K562 (cell line): Measurements from ENCODE around the gene ARID3C. TPM values are rescaled to one million over a fixed set of nuclear protein-coding genes. Genes with fewer than 3 reads are reported as not detected.

Experiments used
- ATAC-seq: fragments of 200-7000 bp; cut with Tn5 transposase; 3 replicates; pipeline ENCODE4 v1.9.1; 2020; ENCODE audit warnings: moderate library complexity
- BruUV-seq: library from RNA; stranded (reverse); fragments of 400-500 nt; replicated peaks from 2 replicates; lab custom pipeline; 2021; lab: Mats Ljungman, UMichigan
- CTCF ChIA-PET: fragments of 300-600 bp; formaldehyde crosslinking; extraction: SDS; loops from one replicate; lab custom pipeline; 2021; ENCODE audit warnings: low intra/inter-chr PET ratio; lab: Yijun Ruan, JAX
- POLR2A ChIA-PET: fragments of 300-600, 350-650 bp; sonication (Branson Sonifier 250); formaldehyde crosslinking; extraction: SDS; loops from one replicate; lab custom pipeline; 2021; ENCODE audit warnings: antibody characterized with exemption, inconsistent platforms; lab: Yijun Ruan, JAX
- DNase-seq, 4 experiments: peaks; one replicate each; pipeline versions ENCODE4 v3.0.0 to v3.0.0-alpha.2; 2011 to 2018; ENCODE audit warnings: low spot score in 3 of 4, mixed read lengths in 3 of 4; ENCODE audit errors: extremely low read depth in 1 of 4
- FAIRE-seq: peaks from 2 replicates; lab custom pipeline; 2011; peaks lifted over from hg19 to GRCh38; lab: Jason Lieb, UNC
- H2AFZ ChIP-seq: 2 replicates; pipeline ENCODE4 v1.6.0; 2011; ENCODE audit warnings: low read depth, low read length, control low read depth, inconsistent platforms
- H3K27ac ChIP-seq: fragments of 200-600 bp; 3 replicates; pipeline ENCODE4 v1.8.0; 2011; ENCODE audit warnings: low read depth, mild to moderate bottlenecking, control low read depth, inconsistent platforms, low read length, moderate library complexity, mixed read lengths; ENCODE audit errors: extremely low read depth
- H3K27me3 ChIP-seq, 2 experiments: fragments of 300-600 bp in 1 of 2; 2 replicates in 1 of 2; 3 replicates in 1 of 2; pipeline versions ENCODE4 v1.6.0 to v1.8.0; 2011; ENCODE audit warnings: inconsistent platforms in 2 of 2, low read length in 2 of 2, mild to moderate bottlenecking in 1 of 2, mixed read lengths in 1 of 2, moderate library complexity in 1 of 2; ENCODE audit not compliant: control insufficient read depth in 2 of 2, insufficient read depth in 2 of 2
- H3K36me3 ChIP-seq: fragments of 300-600 bp; 3 replicates; pipeline ENCODE4 v1.8.0; 2011; ENCODE audit warnings: mild to moderate bottlenecking, low read length, inconsistent platforms; ENCODE audit not compliant: control insufficient read depth, insufficient read depth
- H3K4me1 ChIP-seq, 2 experiments: fragments of 200-600 bp in 1 of 2; replicated peaks in 1 of 2; 2 replicates in 1 of 2; 3 replicates in 1 of 2; pipeline versions ENCODE4 v1.5.1 to v1.8.0; 2011; ENCODE audit warnings: inconsistent platforms in 2 of 2, low read length in 2 of 2, mild to moderate bottlenecking in 1 of 2, mixed read lengths in 1 of 2, moderate library complexity in 1 of 2; ENCODE audit not compliant: control insufficient read depth in 2 of 2, insufficient read depth in 2 of 2
- H3K4me2 ChIP-seq: 2 replicates; pipeline ENCODE4 v1.6.1; 2011; ENCODE audit warnings: low read length, control low read depth, inconsistent platforms, mixed read lengths; ENCODE audit not compliant: insufficient read depth
- H3K4me3 ChIP-seq: fragments of 200-600 bp; sonication (generic), shearing (Covaris generic); 2 replicates; pipeline ENCODE4 v1.5.1; 2016; ENCODE audit warnings: control low read depth, inconsistent platforms
- H3K79me2 ChIP-seq: fragments of 200-600 bp; 3 replicates; pipeline ENCODE4 v1.8.0; 2011; ENCODE audit warnings: low read length, inconsistent platforms; ENCODE audit not compliant: control insufficient read depth, insufficient read depth
- H3K9ac ChIP-seq, 2 experiments: 2 replicates each; pipeline versions ENCODE4 v1.6.0 to v1.6.1; 2011; ENCODE audit warnings: low read depth in 2 of 2, low read length in 2 of 2, control low read depth in 1 of 2, inconsistent platforms in 1 of 2, mild to moderate bottlenecking in 1 of 2, mixed read lengths in 1 of 2; ENCODE audit not compliant: insufficient read depth in 1 of 2
- H3K9me1 ChIP-seq: one replicate; pipeline ENCODE4 v1.6.0; 2011; ENCODE audit warnings: inconsistent platforms, mild to moderate bottlenecking, low read length, moderate library complexity; ENCODE audit not compliant: control insufficient read depth, insufficient read depth
- H3K9me3 ChIP-seq: replicated peaks from 2 replicates; pipeline ENCODE4 v1.5.1; 2011; ENCODE audit warnings: low read depth, low read length, inconsistent platforms; ENCODE audit not compliant: control insufficient read depth, insufficient read depth
- H4K20me1 ChIP-seq: replicated peaks from 2 replicates; pipeline ENCODE4 v1.6.1; 2011; ENCODE audit warnings: low read length, inconsistent platforms, mixed read lengths; ENCODE audit not compliant: control insufficient read depth, insufficient read depth
- ATF3 ChIP-seq, 2 experiments: fragments of 450-650 bp in 1 of 2; sonication (generic) in 1 of 2; formaldehyde crosslinking in 1 of 2; IDR thresholded peaks in 1 of 2; conservative IDR thresholded peaks in 1 of 2; 2 replicates each; pipeline versions ENCODE4 v1.6.1 to v1.8.1; 2016 to 2023; ENCODE audit warnings: mild to moderate bottlenecking in 2 of 2, moderate library complexity in 2 of 2, inconsistent platforms in 1 of 2, missing genetic modification reagents in 1 of 2
- BMI1 ChIP-seq: fragments of 150-350 bp; IDR thresholded peaks from 2 replicates; pipeline ENCODE4 v1.6.1; 2014; ENCODE audit warnings: low read length
- CTBP1 ChIP-seq: fragments of 450-650 bp; IDR thresholded peaks from 2 replicates; pipeline ENCODE4 v1.6.1; 2016; ENCODE audit warnings: borderline replicate concordance
- KDM1A ChIP-seq, 2 experiments: fragments of 450-650 bp; IDR thresholded peaks; 2 replicates each; pipeline ENCODE4 v1.6.1; 2016; ENCODE audit warnings: mild to moderate bottlenecking in 2 of 2
- MBD2 ChIP-seq: sonication (generic); IDR thresholded peaks from 2 replicates; pipeline ENCODE4 v1.6.1; 2016; ENCODE audit warnings: low read depth, borderline replicate concordance
- SNIP1 ChIP-seq: fragments of 450-650 bp; IDR thresholded peaks from 2 replicates; pipeline ENCODE4 v1.7.1; 2017; ENCODE audit warnings: low read depth, mild to moderate bottlenecking
- TAL1 ChIP-seq: fragments of 450-650 bp; IDR thresholded peaks from 2 replicates; pipeline ENCODE4 v1.6.1; 2016; ENCODE audit warnings: mild to moderate bottlenecking
- TEAD4 ChIP-seq, 2 experiments: sonication (generic) in 1 of 2; formaldehyde crosslinking in 1 of 2; IDR thresholded peaks; 2 replicates each; pipeline versions ENCODE4 v1.6.1 to v1.8.0; 2012 to 2022; ENCODE audit warnings: borderline replicate concordance in 1 of 2, inconsistent platforms in 1 of 2, low read length in 1 of 2, mild to moderate bottlenecking in 1 of 2, missing genetic modification reagents in 1 of 2
- TRIM24 ChIP-seq, 2 experiments: fragments of 450-650 bp; IDR thresholded peaks; 2 replicates each; pipeline ENCODE4 v1.6.1; 2016
- WGBS: fragments of 100-300 bp; shearing (Covaris generic); methylation state at CpG from one replicate; pipeline ENCODE4 v1.1.6; 2016; ENCODE audit warnings: low coverage, mixed read lengths; ENCODE audit not compliant: insufficient coverage; ENCODE audit errors: missing lambda C conversion rate; 5-methylcytosine and 5-hydroxymethylcytosine counted together
- in situ Hi-C: fragments of 300-500 bp; cut with MboI; formaldehyde crosslinking; loops from 4 replicates; pipeline ENCODE4 v1.15.0; 2018; ENCODE audit warnings: inconsistent platforms, mixed read lengths
- intact Hi-C: fragments of 100-400 bp; cut with micrococcal nuclease; formaldehyde crosslinking; loops from 2 replicates; pipeline ENCODE4 v1.14.2; 2022
- polyA plus RNA-seq, 8 experiments: library from polyadenylated mRNA; depleted of rRNA in 4 of 8; stranded (reverse) in 5 of 8; unstranded in 3 of 8; fragments of >200 nt; fragmentation: Nextera tagmentation in 2 of 8; fragmentation: Illumina TruSeq in 1 of 8; extraction: Ambion mirVana in 2 of 8; extraction: Trizol in 1 of 8; gene quantifications; 2 replicates each; pipeline versions ENCODE4 v1.2.1 to v1.2.3, GENCODE V29; 2011 to 2014; ENCODE audit warnings: inconsistent platforms in 1 of 8, missing spikeins in 1 of 8
- total RNA-seq, 7 experiments: library from RNA; depleted of rRNA in 6 of 7; stranded (reverse); fragments of >200 nt in 6 of 7; fragmentation: Illumina TruSeq in 2 of 7; extraction: Trizol in 2 of 7; gene quantifications; 2 replicates each; pipeline versions ENCODE4 v1.2.1 to v1.2.3, GENCODE V29; 2011 to 2021; ENCODE audit warnings: low replicate concordance in 1 of 7
- TF ChIP-seq, protein P1 (sequence below), 3 experiments: fragments of 200-800 bp in 1 of 3; fragments of 250-450 bp in 1 of 3; fragments of 450-650 bp in 1 of 3; sonication (Bioruptor Pico) in 1 of 3; sonication (Bioruptor generic) in 1 of 3; formaldehyde crosslinking in 1 of 3; IDR thresholded peaks; 2 replicates each; pipeline versions ENCODE4 v1.6.1 to v1.8.0; 2016 to 2022; ENCODE audit warnings: mild to moderate bottlenecking in 2 of 3, missing genetic modification characterization in 2 of 3, missing compliant biosample characterization in 1 of 3, moderate library complexity in 1 of 3

The ARID3C gene
- total and polyA plus RNA-seq, 9 of the 15 experiments (the other 6 are each of a cell fraction or from before 2014, with no cell fraction given) = not detected

GRCh38 chr9:34606905-34607304, 22.0 kb downstream of the ARID3C start:
- ChIA-PET POLR2A (interaction anchor here (0.6 kb wide), 2 partner anchors 87 to 213 kb away, joined by 3 read pairs; no protein-coding TSS in a partner anchor), CTCF (no interaction called here)
- H3K4me1 ChIP-seq = peaks cover 7 to 9% of the 10 kb centered on the region in 2 experiments; a peak in 4 of 5 replicates
- H3K79me2 ChIP-seq = peaks cover 17% of the 10 kb centered on the region
- no peak overlapping the region for H3K4me2 ChIP-seq
- no peak overlapping the region for H2AFZ ChIP-seq
- peak in 2 of 4 experiments; percentile 34 to 39 for DNase-seq
- TF ChIP-seq ATF3 (IDR thresholded peaks at IDR 0.05) = peak; percentile 40
- TF ChIP-seq ATF3 (CRISPR knock-in tag; conservative IDR thresholded peaks at IDR 0.05) = no peak
- no peak for TF ChIP-seq CTBP1
- no peak overlapping the region for H3K4me3 ChIP-seq
- ATAC-seq = no peak
- H3K27ac ChIP-seq = no peak overlapping the region
- 29% methylated on average over 2 of the region's 3 CpGs for WGBS
- H3K27me3 ChIP-seq = no peaks in the 10 kb centered on the region
- intact Hi-C loops = no loop called here
- no peaks in the 10 kb centered on the region for H3K9me3 ChIP-seq
- peak; percentile 15 for FAIRE-seq
- H4K20me1 ChIP-seq = peaks cover 5% of the 10 kb centered on the region; the same call in 1 of the 2 replicates
- peaks cover 10% of the 10 kb centered on the region; the same call in 1 of the 3 replicates for H3K36me3 ChIP-seq
- BruUV-seq = no TSS peak
- no peak overlapping the region for H3K9ac ChIP-seq
- in situ Hi-C loops = loop anchor here (10.0 kb wide), 1 partner anchor 202 kb away; no protein-coding TSS in a partner anchor
- H3K9me1 ChIP-seq = no peaks in the 10 kb centered on the region

DNA sequence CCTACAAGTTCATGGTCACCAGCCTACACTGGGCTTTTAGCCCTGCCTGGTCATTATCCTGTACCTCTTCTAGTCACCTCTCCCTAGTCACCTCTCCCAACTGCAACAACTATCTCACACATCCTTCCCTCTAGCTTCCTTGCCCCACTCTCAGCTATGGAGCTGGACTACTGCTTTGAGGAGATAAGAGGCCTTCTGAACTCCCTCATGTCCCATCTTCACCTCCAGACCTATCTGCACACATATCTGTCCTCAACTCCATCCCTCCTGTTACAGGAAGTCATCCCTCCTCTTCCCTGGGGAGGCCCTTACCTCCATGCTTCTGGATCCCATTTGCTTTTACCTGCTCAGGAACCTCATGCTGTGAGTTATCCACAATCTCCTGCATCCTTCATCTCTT, 22.7 kb downstream of the ARID3C start:
- Histone ChIP-seq H3K36me3 (peaks cover 10% of the 10 kb centered on the region; the same call in 1 of the 3 replicates), H3K9ac (no peak overlapping the region), H3K4me1 (peaks cover 5 to 8% of the 10 kb centered on the region in 2 experiments; a peak in 4 of 5 replicates), H3K9me3 (no peaks in the 10 kb centered on the region), H2AFZ (no peak overlapping the region), H3K4me2 (no peak overlapping the region), H3K4me3 (no peak overlapping the region), H3K9me1 (no peaks in the 10 kb centered on the region), H3K79me2 (peaks cover 10% of the 10 kb centered on the region), H3K27ac (no peak overlapping the region), H4K20me1 (peaks cover 5% of the 10 kb centered on the region; the same call in 1 of the 2 replicates), H3K27me3 (no peaks in the 10 kb centered on the region)
- ChIA-PET POLR2A (interaction anchor here (0.6 kb wide), 1 partner anchor 41 kb away, joined by 3 read pairs; no protein-coding TSS in a partner anchor), CTCF (no interaction called here)
- BruUV-seq = no TSS peak
- in situ Hi-C loops = loop anchor here (10.0 kb wide), 1 partner anchor 201 kb away; no protein-coding TSS in a partner anchor
- DNase-seq (peak; percentile 33 to 61 (median 46)), FAIRE-seq (peak; percentile 42), ATAC-seq (peak; percentile 26; the same call in 2 of the 3 replicates)
- intact Hi-C loops = no loop called here
- TF ChIP-seq TEAD4 (IDR thresholded peaks at IDR 0.05; ENCODE audit: low read length) = peak; percentile 29; the same call in 1 of the 2 replicates
- no peak for TF ChIP-seq TEAD4 (CRISPR knock-in tag; IDR thresholded peaks at IDR 0.05; ENCODE audit: borderline replicate concordance)
- TF ChIP-seq MBD2 = no peak
- TF ChIP-seq KDM1A (IDR thresholded peaks at IDR 0.05) = peak; percentile 34 to 68; a peak in 3 of 4 replicates
- TF ChIP-seq SNIP1 = no peak
- TF ChIP-seq, protein P1, sequence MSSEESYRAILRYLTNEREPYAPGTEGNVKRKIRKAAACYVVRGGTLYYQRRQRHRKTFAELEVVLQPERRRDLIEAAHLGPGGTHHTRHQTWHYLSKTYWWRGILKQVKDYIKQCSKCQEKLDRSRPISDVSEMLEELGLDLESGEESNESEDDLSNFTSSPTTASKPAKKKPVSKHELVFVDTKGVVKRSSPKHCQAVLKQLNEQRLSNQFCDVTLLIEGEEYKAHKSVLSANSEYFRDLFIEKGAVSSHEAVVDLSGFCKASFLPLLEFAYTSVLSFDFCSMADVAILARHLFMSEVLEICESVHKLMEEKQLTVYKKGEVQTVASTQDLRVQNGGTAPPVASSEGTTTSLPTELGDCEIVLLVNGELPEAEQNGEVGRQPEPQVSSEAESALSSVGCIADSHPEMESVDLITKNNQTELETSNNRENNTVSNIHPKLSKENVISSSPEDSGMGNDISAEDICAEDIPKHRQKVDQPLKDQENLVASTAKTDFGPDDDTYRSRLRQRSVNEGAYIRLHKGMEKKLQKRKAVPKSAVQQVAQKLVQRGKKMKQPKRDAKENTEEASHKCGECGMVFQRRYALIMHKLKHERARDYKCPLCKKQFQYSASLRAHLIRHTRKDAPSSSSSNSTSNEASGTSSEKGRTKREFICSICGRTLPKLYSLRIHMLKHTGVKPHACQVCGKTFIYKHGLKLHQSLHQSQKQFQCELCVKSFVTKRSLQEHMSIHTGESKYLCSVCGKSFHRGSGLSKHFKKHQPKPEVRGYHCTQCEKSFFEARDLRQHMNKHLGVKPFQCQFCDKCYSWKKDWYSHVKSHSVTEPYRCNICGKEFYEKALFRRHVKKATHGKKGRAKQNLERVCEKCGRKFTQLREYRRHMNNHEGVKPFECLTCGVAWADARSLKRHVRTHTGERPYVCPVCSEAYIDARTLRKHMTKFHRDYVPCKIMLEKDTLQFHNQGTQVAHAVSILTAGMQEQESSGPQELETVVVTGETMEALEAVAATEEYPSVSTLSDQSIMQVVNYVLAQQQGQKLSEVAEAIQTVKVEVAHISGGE (CRISPR knock-in tag; IDR thresholded peaks at IDR 0.05) = no peak
- TF ChIP-seq TRIM24 (IDR thresholded peaks at IDR 0.05) = peak in 1 of 2 experiments; percentile 18; a peak in 1 of 4 replicates
- TF ChIP-seq TAL1 = peak; percentile 63
- TF ChIP-seq BMI1 = no peak
